ENCODE results near the gene IL7R.

GRCh38 chr5:35879096-35879495 lies 22.4 kb downstream of the IL7R start:
- TF ChIP-seq POLR2A (IDR thresholded peaks at IDR 0.05) (no peak), CTCF (IDR thresholded peaks at IDR 0.05) (no peak)
